Activated CD8-positive, alpha-beta memory T cell treated with anti-CD3 and anti-CD28 coated beads, Interleukin-2, amount 10 ng/mL, durations not matched to agents 7 days and 5 days (primary cell): Measurements from ENCODE around the gene OMA1. TPM values are rescaled to one million over a fixed set of nuclear protein-coding genes. Genes with fewer than 3 reads are reported as not detected.
"Not testable (repeated sequence)": the region's sequence is repeated elsewhere in the genome, so short reads cannot be mapped to it uniquely, and the experiment has no call there.

Experiments used
- ATAC-seq: fragments of 150-1000 bp; cut with Tn5 transposase; one replicate; pipeline ENCODE4 v1.10.0; 2021; ENCODE audit warnings: moderate library complexity
- CTCF ChIA-PET: fragments of 350-600 bp; sonication (Branson Sonifier 250); formaldehyde crosslinking; loops from one replicate; lab custom pipeline; 2021; ENCODE audit warnings: antibody characterized with exemption; lab: Charles Lee
- DNase-seq: peaks from one replicate; pipeline ENCODE4 v3.0.0-alpha.2; 2020
- H3K27ac Mint-ChIP-seq: one replicate; pipeline ENCODE4 v1.8.0; 2021; ENCODE audit warnings: mild to moderate bottlenecking, mixed read lengths
- H3K27me3 Mint-ChIP-seq: one replicate; pipeline ENCODE4 v1.8.0; 2021; ENCODE audit warnings: mixed read lengths
- H3K36me3 Mint-ChIP-seq: one replicate; pipeline ENCODE4 v1.8.0; 2021; ENCODE audit warnings: mild to moderate bottlenecking, mixed read lengths
- H3K4me1 Mint-ChIP-seq: one replicate; pipeline ENCODE4 v1.8.0; 2021; ENCODE audit warnings: mixed read lengths
- H3K4me3 Mint-ChIP-seq: one replicate; pipeline ENCODE4 v1.8.0; 2021; ENCODE audit warnings: mild to moderate bottlenecking, moderate library complexity, mixed read lengths
- H3K9me3 Mint-ChIP-seq: one replicate; pipeline ENCODE4 v1.8.0; 2022; ENCODE audit warnings: low read depth, mixed read lengths
- total RNA-seq, 2 experiments: library from RNA; stranded (reverse); gene quantifications; one replicate each; pipeline ENCODE4 v1.2.3, GENCODE V29; 2021

The OMA1 gene
- 10 to 100 TPM; 24.9 to 26.0 TPM for total RNA-seq

DNA sequence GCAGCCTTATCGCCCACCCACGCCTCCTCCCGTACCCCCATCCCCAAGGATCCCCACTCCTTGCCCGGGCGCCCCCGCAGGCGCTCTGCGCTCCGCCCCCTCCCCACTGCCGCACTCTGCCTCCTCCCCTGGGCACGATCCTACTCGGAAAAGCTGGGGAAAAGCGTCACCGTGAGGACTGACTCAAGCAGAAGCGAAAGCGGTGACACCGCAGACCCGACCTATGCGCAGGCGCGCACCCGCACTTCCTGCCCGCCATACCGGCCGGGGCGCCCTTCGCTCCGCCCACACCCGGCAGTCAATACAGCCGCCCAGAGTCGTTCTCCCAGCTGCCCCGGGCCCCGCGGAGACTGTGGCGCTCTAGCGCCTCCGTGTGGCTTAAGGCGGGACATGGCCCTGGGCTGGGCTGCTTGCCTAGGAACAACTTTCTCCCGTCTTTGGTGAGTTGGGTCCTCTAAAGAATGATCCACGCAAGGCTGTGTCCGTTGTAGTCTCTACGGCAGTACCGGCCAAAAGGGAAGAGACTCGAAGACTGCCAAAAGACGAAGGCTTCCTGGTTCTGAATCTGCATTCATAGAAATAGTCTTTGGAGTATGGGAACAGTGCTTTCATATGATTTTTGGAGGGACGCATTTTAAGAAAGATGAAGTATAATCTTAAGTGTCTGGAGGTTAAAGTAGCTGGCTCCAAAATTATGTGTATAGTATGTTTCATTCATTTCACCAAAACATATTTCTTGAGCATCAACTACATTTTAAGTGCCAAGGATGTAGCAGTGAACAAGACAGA, at the start of gene OMA1:
OMA1 (minus strand) TSS at position 207 of the 789 bp plus-strand sequence. CDS start 7,432 bp downstream, outside the sequence.
- CTCF ChIA-PET, result interaction anchor here (0.6 to 3.9 kb wide), 17 partner anchors 9 to 1714 kb away, joined by 3 to 55 read pairs (median 3); partner anchors contain the start of gene MYSM1
- peak within 1 kb of the TSS; percentile 93 for H3K4me3 Mint-ChIP-seq

DNA sequence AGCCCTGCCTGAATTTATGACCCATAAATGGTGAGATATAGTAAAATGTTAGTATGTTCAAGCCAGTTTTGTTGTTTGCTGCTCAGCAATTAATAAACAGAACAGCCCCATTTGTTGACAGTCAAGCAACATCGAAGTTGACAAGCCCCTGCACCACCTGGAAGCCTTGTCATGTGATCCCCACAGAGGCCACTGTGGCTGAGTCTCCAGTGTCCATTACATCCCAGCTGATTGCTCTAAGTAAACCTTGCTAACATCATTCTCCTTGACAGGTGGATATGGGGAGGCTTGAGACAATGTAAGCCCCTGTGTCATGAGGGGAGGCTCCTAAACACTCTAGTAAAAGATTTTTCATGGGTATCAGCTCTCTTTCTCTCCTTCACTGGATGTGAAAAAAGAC, 48.0 kb upstream of the OMA1 start:
- no peak overlapping the region for H3K27ac Mint-ChIP-seq
- ATAC-seq (no peak), DNase-seq (no peak)
- CTCF ChIA-PET, result no interaction called here
- no peaks in the 10 kb centered on the region for H3K9me3 Mint-ChIP-seq
- no peaks in the 10 kb centered on the region for H3K36me3 Mint-ChIP-seq
- H3K4me3 Mint-ChIP-seq, result no peak overlapping the region
- H3K27me3 Mint-ChIP-seq, result peaks cover 53% of the 10 kb centered on the region
- peaks cover 8% of the 10 kb centered on the region for H3K4me1 Mint-ChIP-seq

More for the DNA sequence above, at the start of gene OMA1:
- ATAC-seq, result peak; percentile 97
- H3K36me3 Mint-ChIP-seq, result peaks cover 2% of the 10 kb centered on the region
- peak; percentile 98 for DNase-seq
- no peaks in the 10 kb centered on the region for H3K9me3 Mint-ChIP-seq
- peaks cover 24% of the 10 kb centered on the region for H3K4me1 Mint-ChIP-seq
- H3K27ac Mint-ChIP-seq, result peak within 1 kb of the TSS; percentile 92
- peaks cover 5% of the 10 kb centered on the region for H3K27me3 Mint-ChIP-seq

DNA sequence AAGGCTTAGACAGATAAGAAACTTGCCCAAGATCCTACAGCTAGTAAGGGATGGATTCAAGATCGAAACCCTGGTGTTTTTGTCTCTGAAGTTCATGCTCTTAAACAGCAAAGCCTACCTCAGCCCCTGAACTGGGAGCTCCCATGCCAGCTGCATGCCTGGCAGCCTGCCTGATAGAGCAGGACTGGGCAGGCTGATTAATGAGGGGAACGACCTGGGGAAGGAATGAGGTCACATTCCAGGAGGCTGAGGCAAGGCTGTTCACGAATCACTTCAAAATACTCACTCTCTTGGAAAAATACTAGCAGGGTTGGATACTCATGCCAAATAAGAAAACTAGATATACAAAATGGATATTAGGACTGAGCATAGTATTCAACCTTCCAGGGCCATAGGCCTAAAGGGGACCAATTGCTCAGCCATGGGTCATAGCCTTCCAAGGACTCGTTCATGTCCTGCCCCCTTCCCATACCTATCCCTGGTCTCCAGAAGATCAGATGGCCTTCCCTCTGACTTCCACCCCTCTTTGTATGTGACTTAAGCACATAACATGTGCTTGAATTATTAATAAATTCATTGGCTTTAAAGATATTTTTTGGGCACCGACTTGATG, 46.1 kb upstream of the OMA1 start:
- H3K4me1 Mint-ChIP-seq, result no peaks in the 10 kb centered on the region
- H3K4me3 Mint-ChIP-seq, result no peak overlapping the region
- no peaks in the 10 kb centered on the region for H3K9me3 Mint-ChIP-seq
- H3K27ac Mint-ChIP-seq, result no peak overlapping the region
- CTCF ChIA-PET, result no interaction called here
- DNase-seq (no peak), ATAC-seq (no peak)
- peaks cover 44% of the 10 kb centered on the region for H3K27me3 Mint-ChIP-seq
- no peaks in the 10 kb centered on the region for H3K36me3 Mint-ChIP-seq

DNA sequence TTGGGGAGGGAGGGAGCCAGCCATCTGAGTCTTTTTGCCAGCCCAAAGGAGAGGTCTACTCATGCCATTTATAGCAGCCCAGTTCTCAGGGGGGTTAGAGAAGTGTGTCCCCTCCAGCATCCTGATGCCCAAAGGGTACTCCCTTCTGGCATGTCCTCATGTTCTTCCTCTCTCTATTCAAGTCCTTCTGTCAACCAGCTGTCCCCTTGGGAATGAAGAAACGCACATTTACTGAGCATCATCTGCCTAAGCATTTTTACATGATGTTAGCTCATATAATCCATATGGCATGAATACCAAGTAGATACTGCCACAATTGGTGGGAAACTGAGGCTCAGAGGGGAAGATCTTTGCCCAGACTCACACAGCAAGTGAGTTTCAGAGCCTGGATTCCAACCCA, 45.3 kb upstream of the OMA1 start:
- no peak overlapping the region for H3K27ac Mint-ChIP-seq
- no peaks in the 10 kb centered on the region for H3K36me3 Mint-ChIP-seq
- DNase-seq, result no peak
- H3K4me3 Mint-ChIP-seq, result no peak overlapping the region
- CTCF ChIA-PET, result no interaction called here
- no peaks in the 10 kb centered on the region for H3K4me1 Mint-ChIP-seq
- no peak for ATAC-seq
- peaks cover 43% of the 10 kb centered on the region for H3K27me3 Mint-ChIP-seq
- H3K9me3 Mint-ChIP-seq, result no peaks in the 10 kb centered on the region

DNA sequence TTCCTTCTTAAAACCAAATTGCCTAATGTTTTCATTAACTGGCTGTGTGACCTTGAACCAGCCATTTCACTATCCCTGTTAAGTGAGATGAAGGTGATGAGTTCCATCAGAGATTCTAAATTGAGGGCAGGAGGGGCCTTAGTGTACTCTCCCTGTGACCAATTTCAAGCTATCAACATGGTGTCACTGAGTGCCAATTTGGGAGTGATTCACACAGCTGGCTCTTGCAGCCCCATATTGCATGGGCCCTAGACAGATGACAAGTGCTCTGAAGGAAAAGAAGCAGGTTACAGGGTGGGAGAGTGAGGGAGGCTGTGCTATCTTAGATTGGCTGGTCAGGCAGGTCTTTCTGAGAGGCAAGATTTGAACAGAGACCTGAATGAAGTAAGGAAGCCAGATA, 43.5 kb upstream of the OMA1 start:
- Mint-ChIP-seq H3K27ac (no peak overlapping the region), H3K27me3 (peaks cover 57% of the 10 kb centered on the region), H3K9me3 (no peaks in the 10 kb centered on the region), H3K4me1 (peaks cover 3% of the 10 kb centered on the region), H3K4me3 (no peak overlapping the region), H3K36me3 (no peaks in the 10 kb centered on the region)
- DNase-seq (no peak), ATAC-seq (no peak)
- CTCF ChIA-PET, result no interaction called here

DNA sequence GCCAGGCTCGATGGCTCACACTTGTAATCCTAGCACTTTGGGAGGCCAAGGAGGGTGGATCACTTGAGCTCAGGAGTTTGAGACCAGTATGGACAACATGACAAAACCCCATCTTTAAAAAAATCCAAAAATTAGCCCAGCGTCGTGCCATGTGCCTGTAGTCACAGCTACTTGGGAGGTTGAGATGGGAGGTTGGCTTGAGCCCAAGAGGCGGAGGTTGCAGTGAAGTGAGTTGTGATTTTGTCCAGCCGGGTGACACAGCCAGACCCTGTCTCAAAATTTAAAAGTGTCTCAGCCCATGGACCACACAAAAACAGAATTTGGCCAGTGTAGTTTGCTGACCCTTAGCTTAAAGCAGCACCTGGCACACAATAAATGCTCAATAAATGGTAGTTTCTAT, 41.9 kb upstream of the OMA1 start:
- no peaks in the 10 kb centered on the region for H3K9me3 Mint-ChIP-seq
- CTCF ChIA-PET, result no interaction called here
- H3K4me3 Mint-ChIP-seq, result no peak overlapping the region

DNA sequence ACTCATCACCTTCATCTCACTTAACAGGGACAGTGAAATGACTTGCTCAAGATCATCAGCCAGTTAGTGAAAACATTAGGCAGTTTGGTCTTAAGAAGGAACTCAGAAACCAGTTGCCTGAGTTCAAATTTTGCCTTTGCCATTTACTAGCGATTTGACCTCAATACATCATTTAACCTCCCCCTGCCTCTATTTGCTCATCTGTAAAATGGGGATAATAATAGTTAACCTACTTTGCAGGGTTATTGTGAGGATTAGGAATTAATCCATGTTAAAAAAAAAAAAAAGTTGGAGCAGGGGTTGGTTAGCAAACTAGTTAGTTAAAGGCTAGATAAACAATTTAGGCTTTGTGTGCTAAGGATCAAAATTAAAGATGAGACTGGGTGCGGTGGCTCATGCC, 41.1 kb upstream of the OMA1 start:
- H3K4me3 Mint-ChIP-seq, result no peak overlapping the region
- H3K9me3 Mint-ChIP-seq, result no peaks in the 10 kb centered on the region
- CTCF ChIA-PET, result no interaction called here
- ATAC-seq (no peak), DNase-seq (no peak)
- no peaks in the 10 kb centered on the region for H3K36me3 Mint-ChIP-seq
- peaks cover 66% of the 10 kb centered on the region for H3K27me3 Mint-ChIP-seq
- H3K27ac Mint-ChIP-seq, result no peak overlapping the region
- peaks cover 15% of the 10 kb centered on the region for H3K4me1 Mint-ChIP-seq

More for the DNA sequence above, 41.9 kb upstream of the OMA1 start:
- DNase-seq (no peak), ATAC-seq (no peak)
- H3K27me3 Mint-ChIP-seq, result peaks cover 67% of the 10 kb centered on the region
- H3K36me3 Mint-ChIP-seq, result no peaks in the 10 kb centered on the region
- H3K27ac Mint-ChIP-seq, result no peak overlapping the region
- peaks cover 15% of the 10 kb centered on the region for H3K4me1 Mint-ChIP-seq

DNA sequence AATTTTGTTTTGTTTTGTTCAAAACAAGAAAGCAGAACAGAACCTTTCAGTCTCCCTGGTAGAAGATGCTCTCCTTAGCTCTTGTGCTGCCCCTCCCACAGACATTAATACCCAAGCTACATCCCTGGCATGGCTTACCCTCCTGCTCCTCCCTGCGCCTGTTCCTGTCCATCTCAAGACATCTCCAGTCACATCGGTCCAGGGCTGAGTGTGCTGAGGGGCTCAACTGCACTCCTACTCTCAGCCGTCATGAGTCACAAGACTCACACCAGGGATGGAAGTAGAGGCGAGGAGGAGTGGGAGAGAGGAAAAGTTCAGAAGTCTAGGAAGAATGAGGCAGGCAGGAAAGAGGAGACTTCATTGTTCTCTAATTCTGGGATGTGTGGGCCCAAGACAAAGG, 39.7 kb upstream of the OMA1 start:
- ATAC-seq (no peak), DNase-seq (no peak)
- Mint-ChIP-seq H3K9me3 (no peaks in the 10 kb centered on the region), H3K4me3 (no peak overlapping the region), H3K27me3 (peaks cover 60% of the 10 kb centered on the region), H3K36me3 (no peaks in the 10 kb centered on the region), H3K4me1 (peaks cover 15% of the 10 kb centered on the region), H3K27ac (no peak overlapping the region)
- CTCF ChIA-PET, result no interaction called here

DNA sequence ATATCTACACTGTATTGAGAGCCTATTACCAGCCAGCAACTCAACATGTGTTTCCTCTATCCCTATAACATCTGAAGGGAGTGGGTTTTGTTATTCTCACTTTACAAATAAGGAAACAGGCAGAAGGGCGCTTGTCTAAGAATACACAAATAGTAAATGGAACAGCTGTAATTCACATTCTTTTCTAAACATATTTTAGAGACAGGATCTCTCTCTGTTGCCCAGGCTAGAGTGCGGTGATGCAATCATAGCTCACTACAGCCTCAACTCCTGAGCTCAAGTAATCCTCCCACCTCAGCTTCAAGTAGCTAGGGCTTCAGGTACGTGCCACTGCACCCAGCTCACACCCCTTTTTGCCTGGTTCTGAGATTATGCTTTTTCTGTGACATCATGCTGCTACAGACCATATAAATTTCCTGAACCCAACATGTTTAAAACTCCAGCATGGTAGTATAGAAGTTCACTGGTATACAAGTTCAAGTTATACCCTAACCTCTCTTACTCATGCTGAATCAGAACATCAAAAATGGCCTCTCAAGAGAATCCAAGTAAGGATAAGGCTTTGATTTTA, 39.1 kb upstream of the OMA1 start:
- Mint-ChIP-seq H3K36me3 (no peaks in the 10 kb centered on the region), H3K27ac (no peak overlapping the region), H3K4me3 (no peak overlapping the region), H3K9me3 (no peaks in the 10 kb centered on the region), H3K27me3 (peaks cover 61% of the 10 kb centered on the region), H3K4me1 (peaks cover 15% of the 10 kb centered on the region)
- CTCF ChIA-PET, result no interaction called here
- no peak for DNase-seq
- ATAC-seq, result no peak

DNA sequence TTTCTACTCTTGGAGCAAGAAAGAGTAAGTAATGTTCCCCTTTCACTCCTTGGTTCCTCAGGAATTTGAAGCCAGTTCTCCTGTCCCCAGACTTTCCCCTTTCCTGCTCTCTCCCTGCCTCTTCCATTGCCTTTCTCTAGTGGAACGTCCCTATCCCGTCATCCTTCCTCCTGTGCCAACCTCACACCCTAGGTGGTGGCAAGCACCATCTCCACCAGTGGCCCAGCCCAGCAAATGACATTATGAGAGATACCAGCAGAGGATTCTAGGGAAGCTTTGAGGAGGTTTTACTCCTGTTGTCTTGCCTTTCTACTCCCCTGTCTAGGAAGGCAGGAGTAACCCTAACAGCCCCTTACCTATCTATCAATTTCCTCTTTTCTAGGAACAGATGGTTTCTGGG, 38.6 kb upstream of the OMA1 start:
- H3K4me1 Mint-ChIP-seq, result peaks cover 15% of the 10 kb centered on the region

DNA sequence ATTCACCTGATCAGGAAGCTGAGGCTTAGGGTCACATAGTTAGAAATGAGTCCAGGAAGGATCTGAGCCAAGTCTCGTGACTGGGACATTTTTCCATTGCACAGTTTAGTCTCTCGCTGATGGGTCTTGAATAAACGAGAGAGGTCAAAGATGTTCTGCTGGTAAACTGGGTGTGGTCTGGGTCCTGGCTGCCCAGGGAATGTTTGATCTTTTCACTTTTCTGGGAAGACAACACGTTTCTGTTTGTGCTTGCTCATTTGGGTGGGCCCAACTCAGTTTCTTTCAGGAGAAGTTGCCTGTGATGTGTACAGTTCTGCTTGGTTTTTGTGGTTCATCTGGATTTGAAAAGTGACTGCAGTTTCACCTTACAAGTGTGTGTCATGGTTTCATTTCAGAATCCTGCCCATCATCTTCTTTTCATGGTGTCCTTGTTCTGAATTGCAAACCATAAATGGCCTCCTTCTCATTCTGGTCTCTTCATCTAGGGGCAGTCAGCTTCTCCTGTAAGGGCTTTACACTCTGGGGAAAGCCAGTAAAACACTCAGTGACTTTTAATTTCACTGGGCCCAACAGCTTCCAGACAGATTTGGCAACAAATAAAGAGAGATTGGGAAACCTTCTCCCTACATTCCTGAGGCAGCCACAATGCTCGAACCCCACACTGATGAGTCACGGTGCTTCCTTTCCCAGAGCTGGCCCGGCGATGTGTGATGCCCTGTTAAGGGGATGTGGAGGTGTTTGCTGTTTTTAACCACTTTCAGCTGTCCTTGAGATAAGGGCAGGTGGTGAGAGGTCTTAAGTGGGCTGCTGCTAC, 37.8 kb upstream of the OMA1 start:
- no peaks in the 10 kb centered on the region for H3K36me3 Mint-ChIP-seq
- H3K4me3 Mint-ChIP-seq, result no peak overlapping the region
- H3K27me3 Mint-ChIP-seq, result peaks cover 57% of the 10 kb centered on the region
- H3K9me3 Mint-ChIP-seq, result no peaks in the 10 kb centered on the region
- ATAC-seq, result peak; percentile 51
- CTCF ChIA-PET, result no interaction called here
- H3K27ac Mint-ChIP-seq, result no peak overlapping the region
- no peak for DNase-seq
- H3K4me1 Mint-ChIP-seq, result peaks cover 15% of the 10 kb centered on the region

More for the DNA sequence above, 38.6 kb upstream of the OMA1 start:
- H3K36me3 Mint-ChIP-seq, result no peaks in the 10 kb centered on the region
- CTCF ChIA-PET, result no interaction called here
- ATAC-seq (no peak), DNase-seq (no peak)
- H3K27me3 Mint-ChIP-seq, result peaks cover 57% of the 10 kb centered on the region
- no peak overlapping the region for H3K27ac Mint-ChIP-seq
- no peaks in the 10 kb centered on the region for H3K9me3 Mint-ChIP-seq
- H3K4me3 Mint-ChIP-seq, result no peak overlapping the region

DNA sequence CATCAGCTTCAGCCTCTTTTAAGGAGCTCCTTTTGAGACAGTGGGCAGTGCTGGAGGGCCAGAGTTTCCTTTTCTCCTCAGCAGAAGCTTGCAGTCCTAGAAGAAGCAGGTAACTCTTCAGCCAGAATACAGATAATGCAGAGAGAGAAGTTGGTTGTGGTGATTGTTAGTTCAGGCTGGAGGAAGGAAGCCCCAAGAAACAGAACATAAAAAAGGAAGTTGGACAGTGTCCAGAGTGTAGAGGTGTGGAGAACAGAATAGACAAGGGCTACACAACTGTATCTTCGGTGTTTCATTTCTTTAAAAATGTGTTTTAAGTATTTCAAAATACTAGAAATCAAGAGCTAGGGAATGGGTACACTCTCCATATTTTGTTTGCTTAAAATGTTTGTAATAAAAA, 37.0 kb upstream of the OMA1 start:
- ATAC-seq (no peak), DNase-seq (no peak)
- H3K27me3 Mint-ChIP-seq, result peaks cover 57% of the 10 kb centered on the region
- no peak overlapping the region for H3K27ac Mint-ChIP-seq
- H3K9me3 Mint-ChIP-seq, result no peaks in the 10 kb centered on the region
- H3K4me3 Mint-ChIP-seq, result no peak overlapping the region
- H3K4me1 Mint-ChIP-seq, result peaks cover 15% of the 10 kb centered on the region
- no peaks in the 10 kb centered on the region for H3K36me3 Mint-ChIP-seq
- CTCF ChIA-PET, result no interaction called here

DNA sequence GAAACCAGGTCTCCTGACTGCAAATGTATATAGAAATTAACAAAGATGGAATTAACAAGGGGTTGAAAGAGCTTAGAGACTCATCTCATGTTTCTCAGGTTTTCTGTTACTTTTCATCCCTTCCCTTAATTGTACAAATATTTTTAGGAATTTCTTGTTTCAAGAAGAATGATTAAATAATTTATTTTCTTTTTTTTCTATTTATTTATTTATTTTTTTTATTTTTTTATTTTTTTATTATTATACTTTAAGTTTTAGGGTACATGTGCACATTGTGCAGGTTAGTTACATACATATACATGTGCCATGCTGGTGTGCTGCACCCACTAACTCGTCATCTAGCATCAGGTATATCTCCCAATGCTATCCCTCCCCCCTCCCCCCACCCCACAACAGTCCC, 35.6 kb upstream of the OMA1 start:
- Mint-ChIP-seq H3K27me3 (peaks cover 63% of the 10 kb centered on the region), H3K4me1 (peaks cover 26% of the 10 kb centered on the region)
- DNase-seq, H3K4me3 Mint-ChIP-seq, CTCF ChIA-PET, ATAC-seq, H3K36me3 Mint-ChIP-seq, H3K27ac Mint-ChIP-seq, H3K9me3 Mint-ChIP-seq: not testable (repeated sequence)
